PC-3 (cell line): ENCODE data around the gene BLMH. TPM values are rescaled to one million over a fixed set of nuclear protein-coding genes. Genes with fewer than 3 reads are reported as not detected.

Experiments
- ATAC-seq: fragments of 200-7000 bp; cut with Tn5 transposase; 2 replicates; pipeline ENCODE4 v1.9.1; 2020; ENCODE audit warnings: mild to moderate bottlenecking, moderate library complexity
- BruUV-seq: library from RNA; stranded (reverse); fragments of 400-500 nt; replicated peaks from 2 replicates; lab custom pipeline; 2021; lab: Mats Ljungman, UMichigan
- CTCF ChIA-PET: fragments of 300-600 bp; sonication (Branson Sonifier 250); formaldehyde crosslinking; loops from one replicate; lab custom pipeline; 2022; ENCODE audit warnings: antibody characterized with exemption; lab: Charles Lee
- POLR2A ChIA-PET: fragments of 300-600 bp; sonication (Branson Sonifier 250); formaldehyde crosslinking; loops from one replicate; lab custom pipeline; 2022; ENCODE audit warnings: antibody characterized with exemption; ENCODE audit not compliant: unreplicated experiment; lab: Charles Lee
- DNase-seq: peaks from one replicate; pipeline ENCODE4 v3.0.0-alpha.2; 2015
- H2AFZ ChIP-seq: fragments of 300-600 bp; sonication (generic); 2 replicates; pipeline ENCODE4 v1.6.0; 2016; ENCODE audit warnings: antibody characterized with exemption, low read length
- H3F3A ChIP-seq: fragments of 300-600 bp; sonication (generic); one replicate; pipeline ENCODE4 v1.6.0; 2017; ENCODE audit warnings: antibody characterized with exemption, low read length, control low read depth, mild to moderate bottlenecking; ENCODE audit not compliant: unreplicated experiment
- H3K27ac ChIP-seq: fragments of 300-600 bp; sonication (generic); 2 replicates; pipeline ENCODE4 v1.5.1; 2016; ENCODE audit warnings: mild to moderate bottlenecking, low read length
- H3K27me3 ChIP-seq: fragments of 300-600 bp; sonication (generic); 2 replicates; pipeline ENCODE4 v1.6.1; 2016; ENCODE audit warnings: low read length, mixed read lengths
- H3K36me3 ChIP-seq: fragments of 300-600 bp; sonication (generic); 2 replicates; pipeline ENCODE4 v1.6.1; 2016; ENCODE audit warnings: low read depth, mixed run types, low read length, mixed read lengths
- H3K4me1 ChIP-seq: fragments of 300-600 bp; sonication (generic); 2 replicates; pipeline ENCODE4 v1.5.1; 2016; ENCODE audit warnings: low read length; ENCODE audit not compliant: insufficient read depth
- H3K4me2 ChIP-seq: fragments of 300-600 bp; sonication (generic); 2 replicates; pipeline ENCODE4 v1.6.0; 2016; ENCODE audit warnings: low read length
- H3K4me3 ChIP-seq: fragments of 300-600 bp; sonication (generic); 2 replicates; pipeline ENCODE4 v1.5.1; 2016; ENCODE audit warnings: mild to moderate bottlenecking, low read length, mixed read lengths
- H3K79me2 ChIP-seq: fragments of 300-600 bp; sonication (generic); 2 replicates; pipeline ENCODE4 v1.6.1; 2017; ENCODE audit warnings: low read length, mixed read lengths
- H3K9ac ChIP-seq: fragments of 300-600 bp; sonication (generic); 2 replicates; pipeline ENCODE4 v1.6.0; 2016; ENCODE audit warnings: mild to moderate bottlenecking, low read length
- H3K9me2 ChIP-seq: fragments of 300-600 bp; sonication (generic); replicated peaks from 2 replicates; pipeline ENCODE4 v1.6.1; 2016; ENCODE audit warnings: mixed run types, low read length, mixed read lengths
- H3K9me3 ChIP-seq: fragments of 300-600 bp; sonication (generic); 2 replicates; pipeline ENCODE4 v1.6.1; 2016; ENCODE audit warnings: low read length, mixed read lengths
- H4K20me1 ChIP-seq: fragments of 300-600 bp; sonication (generic); 2 replicates; pipeline ENCODE4 v1.6.1; 2016; ENCODE audit warnings: low read length, mixed read lengths
- CTCF ChIP-seq: fragments of 300-600 bp; sonication (generic); conservative IDR thresholded peaks from 2 replicates; pipeline ENCODE4 v1.5.1; 2017; ENCODE audit warnings: antibody characterized with exemption, low read depth, mild to moderate bottlenecking, low read length
- EZH2 ChIP-seq: fragments of 300-600 bp; sonication (generic); IDR thresholded peaks from one replicate; pipeline ENCODE4 v1.6.1; 2017; ENCODE audit warnings: antibody characterized with exemption, mild to moderate bottlenecking, low read length; ENCODE audit not compliant: unreplicated experiment
- EZH2phosphoT487 ChIP-seq: fragments of 300-600 bp; sonication (generic); IDR thresholded peaks from 2 replicates; pipeline ENCODE4 v1.6.1; 2018; ENCODE audit warnings: mild to moderate bottlenecking, antibody characterized with exemption, low read length, borderline replicate concordance
- intact Hi-C: fragments of 100-400 bp; cut with micrococcal nuclease; formaldehyde crosslinking; loops from 2 replicates; pipeline ENCODE4 v1.9.0; 2023
- total RNA-seq: library from RNA; depleted of rRNA; stranded (reverse); fragments of >200 nt; gene quantifications from 2 replicates; pipeline ENCODE4 v1.2.3, GENCODE V29; 2014

Gene BLMH
- total RNA-seq, 1 experiment from 2014 or later = 15.9 TPM

GRCh38 chr17:30339086-30339485 is 47.3 kb upstream of the BLMH start:
- Histone ChIP-seq H3K27me3 (no peaks in the 10 kb centered on the region), H3K9me2 (no peaks in the 10 kb centered on the region), H3K4me3 (no peak overlapping the region), H2AFZ (no peak overlapping the region), H3K27ac (no peak overlapping the region), H3K4me2 (no peak overlapping the region), H3K79me2 (no peaks in the 10 kb centered on the region), H3K4me1 (peaks cover 13% of the 10 kb centered on the region), H3K9me3 (no peaks in the 10 kb centered on the region), H3F3A (no peaks in the 10 kb centered on the region), H3K9ac (no peak overlapping the region), H4K20me1 (no peaks in the 10 kb centered on the region), H3K36me3 (no peaks in the 10 kb centered on the region; the same call in 1 of the 2 replicates)
- intact Hi-C loops = no loop called here
- BruUV-seq = no TSS peak
- POLR2A ChIA-PET = no interaction called here
- CTCF ChIA-PET = no interaction called here
- TF ChIP-seq EZH2 (no peak), EZH2phosphoT487 (no peak), CTCF (no peak)
- no peak for DNase-seq
- no peak for ATAC-seq

- BruUV-seq = no TSS peak
- intact Hi-C loops = no loop called here
- ATAC-seq (no peak), DNase-seq (no peak)
- Histone ChIP-seq H3K9me3 (no peaks in the 10 kb centered on the region), H3K9me2 (no peaks in the 10 kb centered on the region), H3F3A (no peaks in the 10 kb centered on the region), H3K4me1 (peaks cover 9% of the 10 kb centered on the region), H3K27ac (no peak overlapping the region), H2AFZ (no peak overlapping the region), H3K4me2 (no peak overlapping the region), H3K4me3 (no peak overlapping the region), H3K27me3 (no peaks in the 10 kb centered on the region), H3K79me2 (no peaks in the 10 kb centered on the region), H3K9ac (no peak overlapping the region), H3K36me3 (no peaks in the 10 kb centered on the region; the same call in 1 of the 2 replicates), H4K20me1 (no peaks in the 10 kb centered on the region)
- no peak for TF ChIP-seq CTCF
- TF ChIP-seq EZH2phosphoT487 = no peak
- no peak for TF ChIP-seq EZH2
- CTCF ChIA-PET = no interaction called here
- POLR2A ChIA-PET = no interaction called here
These were observed 45.8 kb upstream of the BLMH start for GRCh38 chr17:30337393-30337999.

GRCh38 chr17:30336369-30337171 is 44.8 kb upstream of the BLMH start:
- no peaks in the 10 kb centered on the region for H3F3A ChIP-seq
- H3K36me3 ChIP-seq = no peaks in the 10 kb centered on the region; the same call in 1 of the 2 replicates
- no peaks in the 10 kb centered on the region for H3K9me2 ChIP-seq
- no peaks in the 10 kb centered on the region for H3K9me3 ChIP-seq
- H3K4me3 ChIP-seq = no peak overlapping the region
- intact Hi-C loops = loop anchor here (1.0 kb wide), 2 partner anchors 37 to 232 kb away; no protein-coding TSS in a partner anchor
- no TSS peak for BruUV-seq
- no peaks in the 10 kb centered on the region for H3K27me3 ChIP-seq
- no peaks in the 10 kb centered on the region for H4K20me1 ChIP-seq
- H3K79me2 ChIP-seq = no peaks in the 10 kb centered on the region
- H3K4me1 ChIP-seq = peaks cover 16% of the 10 kb centered on the region
- DNase-seq = peak; percentile 68
- no peak overlapping the region for H3K9ac ChIP-seq
- ChIA-PET CTCF (interaction anchor here (0.6 to 1.1 kb wide), 11 partner anchors 10 to 231 kb away, joined by 3 to 6 read pairs (median 4); no protein-coding TSS in a partner anchor), POLR2A (no interaction called here)
- no peak overlapping the region for H3K27ac ChIP-seq
- ATAC-seq = peak; percentile 35
- no peak overlapping the region for H2AFZ ChIP-seq
- H3K4me2 ChIP-seq = no peak overlapping the region
- peak; percentile 90 for TF ChIP-seq CTCF
- TF ChIP-seq EZH2 = no peak
